Effector CD8-positive, alpha-beta T cell (primary cell): ENCODE results near the gene PRIM2.
"Not testable (repeated sequence)": the region's sequence is repeated elsewhere in the genome, so short reads cannot be mapped to it uniquely, and the experiment has no call there.

Source experiments
- DNase-seq: peaks from one replicate; lab custom pipeline; 2025; lab: John Stamatoyannopoulos, UW

Gene PRIM2

DNA sequence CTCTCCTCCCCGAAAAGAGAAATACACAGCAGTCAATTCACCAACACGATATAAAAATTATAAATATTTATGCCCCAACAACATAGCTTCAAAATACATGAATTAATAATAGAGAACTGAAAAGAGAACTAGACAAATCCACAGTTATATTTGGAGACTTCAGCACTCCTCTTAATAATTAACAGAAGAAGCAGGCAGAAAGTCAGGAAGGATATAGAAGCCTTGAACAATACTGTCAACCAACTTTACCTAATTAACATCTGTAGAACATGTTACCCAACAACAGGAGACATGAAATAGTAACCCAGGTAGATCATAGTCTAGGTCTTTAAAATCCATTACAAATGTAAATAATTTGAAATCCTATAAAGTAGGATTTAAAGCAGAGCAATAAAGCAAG, 293.2 kb downstream of the PRIM2 start:
- not testable (repeated sequence) for DNase-seq

DNA sequence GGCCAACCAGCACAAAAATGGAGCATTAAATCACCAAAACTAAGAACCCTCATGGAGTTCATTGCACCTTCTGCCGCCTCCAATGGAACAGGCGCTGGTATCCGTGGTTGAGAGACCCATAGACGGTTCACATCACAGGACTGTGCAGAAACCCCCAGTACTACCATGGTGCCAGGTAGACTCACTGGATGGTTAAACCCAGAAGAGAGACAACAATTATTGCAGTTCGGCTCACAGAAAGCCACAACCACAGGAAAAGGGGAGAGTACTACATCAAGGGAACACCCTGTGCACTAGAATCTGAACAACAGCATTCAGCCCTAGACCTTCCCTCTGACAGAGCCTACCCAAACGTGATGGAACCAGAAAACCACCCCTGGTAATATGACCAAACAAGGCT, 301.5 kb downstream of the PRIM2 start:
- DNase-seq, result not testable (repeated sequence)

DNA sequence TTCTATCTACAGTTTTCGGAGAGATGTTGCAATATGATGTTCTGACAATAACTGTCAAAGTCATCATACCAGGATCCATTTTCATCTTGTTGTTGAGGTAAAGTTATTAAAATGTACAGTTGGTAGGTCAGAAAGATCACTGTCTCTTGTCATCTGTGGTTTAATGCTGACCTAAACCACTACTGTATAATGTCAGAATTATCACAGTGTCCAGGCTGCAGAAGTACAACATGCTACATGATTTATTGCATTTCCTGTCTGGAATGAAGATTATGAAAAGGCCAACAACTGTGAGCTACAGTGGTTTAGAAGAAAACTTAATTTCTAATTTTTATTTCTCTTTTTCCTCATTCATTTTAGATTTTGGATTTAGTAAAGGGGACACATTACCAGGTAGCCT, 314.3 kb downstream of the PRIM2 start:
- not testable (repeated sequence) for DNase-seq

DNA sequence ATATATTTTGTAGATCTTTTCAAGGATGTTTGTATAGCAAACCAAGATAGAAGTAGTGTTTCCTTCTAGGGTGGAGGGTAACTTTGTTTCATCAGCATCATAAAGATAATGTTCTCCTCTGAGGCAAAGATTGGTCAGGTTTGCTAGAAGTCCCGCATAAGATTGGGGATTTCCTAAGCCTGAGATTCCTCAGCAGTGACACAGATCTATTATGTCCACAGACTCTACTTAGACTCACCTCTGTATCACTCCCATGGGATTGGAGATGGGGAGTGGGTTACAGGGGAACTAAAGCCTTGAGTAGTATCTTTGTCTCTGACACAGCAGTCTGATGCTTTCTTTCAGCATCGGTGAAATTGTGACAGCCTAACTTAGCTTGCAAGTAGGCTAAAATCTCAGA, 341.1 kb downstream of the PRIM2 start:
- not testable (repeated sequence) for DNase-seq

DNA sequence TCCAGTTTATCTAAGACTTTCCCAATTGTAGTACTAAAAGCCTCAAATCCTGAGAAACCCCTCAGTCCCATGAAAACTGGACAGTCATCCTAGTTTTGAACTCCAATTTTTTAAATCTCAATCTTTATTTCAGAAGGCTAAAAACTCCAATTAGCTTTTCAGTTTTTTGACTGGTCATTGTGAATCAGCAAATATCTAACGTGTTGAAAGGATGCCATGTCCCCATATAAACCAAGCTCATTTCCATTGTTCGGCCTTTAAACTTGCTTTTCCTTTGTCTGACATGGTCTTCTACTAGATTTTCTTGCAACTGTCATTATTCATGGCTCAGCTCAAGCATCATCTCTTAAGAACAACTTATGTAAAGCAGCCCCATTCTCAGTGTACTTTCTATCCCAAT, 342.4 kb downstream of the PRIM2 start:
- DNase-seq, result not testable (repeated sequence)

DNA sequence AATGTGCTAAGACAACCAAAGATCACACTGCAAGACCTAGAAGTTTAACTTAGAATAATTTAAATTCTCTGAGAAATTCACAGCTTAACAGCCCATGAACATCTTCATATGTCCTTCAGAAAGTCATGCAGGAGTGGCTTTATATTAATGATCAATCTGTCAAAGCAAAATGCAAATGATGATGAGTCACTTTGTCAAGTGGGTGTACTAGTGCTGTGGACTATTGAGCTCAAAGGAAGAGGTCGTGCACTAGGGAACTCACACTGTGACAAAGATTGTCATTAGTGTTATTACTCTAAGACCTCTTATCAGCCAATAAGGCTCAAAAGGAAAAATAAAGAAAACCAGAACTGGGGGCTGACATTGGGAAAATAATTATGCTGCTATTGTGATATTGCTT, 343.5 kb downstream of the PRIM2 start:
- not testable (repeated sequence) for DNase-seq

DNA sequence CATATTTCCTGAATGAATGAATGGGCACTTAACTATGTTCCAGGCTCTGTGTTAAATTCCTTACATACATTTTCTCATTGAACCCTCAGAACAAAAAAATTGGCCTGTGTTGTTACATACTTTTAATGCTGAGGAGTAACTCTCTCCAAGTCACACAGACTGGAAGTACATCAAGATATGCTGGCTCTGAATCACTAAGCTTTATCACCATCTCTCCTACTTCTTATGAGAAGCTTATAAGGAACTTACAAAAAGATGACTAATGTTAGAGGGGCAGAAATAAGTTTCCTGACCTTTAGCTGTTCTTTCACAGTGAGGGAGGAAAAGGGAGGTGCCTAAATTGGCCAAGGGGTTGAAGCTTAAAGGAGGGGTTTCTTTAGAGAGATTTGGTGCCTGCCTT, 350.7 kb downstream of the PRIM2 start:
- DNase-seq, result not testable (repeated sequence)

DNA sequence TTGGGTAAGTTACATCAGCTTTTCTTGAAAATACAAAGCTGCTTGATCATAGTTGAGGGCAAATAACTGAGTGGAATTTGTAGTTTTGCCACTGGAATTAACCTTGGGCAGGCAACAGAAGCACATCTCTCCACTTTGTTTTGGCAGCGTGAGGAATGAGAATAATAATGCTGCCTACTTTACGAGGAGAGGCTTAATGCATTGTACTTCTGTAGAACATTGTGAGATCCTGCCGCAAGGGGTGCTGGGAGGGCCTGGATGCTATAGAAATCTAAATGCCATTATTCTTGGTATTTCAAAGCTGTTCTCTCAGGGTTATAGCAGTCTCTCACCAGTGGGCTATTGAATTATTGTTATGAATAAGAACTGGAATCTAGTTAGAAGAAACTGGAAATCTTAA, 353.8 kb downstream of the PRIM2 start:
- DNase-seq, result not testable (repeated sequence)

DNA sequence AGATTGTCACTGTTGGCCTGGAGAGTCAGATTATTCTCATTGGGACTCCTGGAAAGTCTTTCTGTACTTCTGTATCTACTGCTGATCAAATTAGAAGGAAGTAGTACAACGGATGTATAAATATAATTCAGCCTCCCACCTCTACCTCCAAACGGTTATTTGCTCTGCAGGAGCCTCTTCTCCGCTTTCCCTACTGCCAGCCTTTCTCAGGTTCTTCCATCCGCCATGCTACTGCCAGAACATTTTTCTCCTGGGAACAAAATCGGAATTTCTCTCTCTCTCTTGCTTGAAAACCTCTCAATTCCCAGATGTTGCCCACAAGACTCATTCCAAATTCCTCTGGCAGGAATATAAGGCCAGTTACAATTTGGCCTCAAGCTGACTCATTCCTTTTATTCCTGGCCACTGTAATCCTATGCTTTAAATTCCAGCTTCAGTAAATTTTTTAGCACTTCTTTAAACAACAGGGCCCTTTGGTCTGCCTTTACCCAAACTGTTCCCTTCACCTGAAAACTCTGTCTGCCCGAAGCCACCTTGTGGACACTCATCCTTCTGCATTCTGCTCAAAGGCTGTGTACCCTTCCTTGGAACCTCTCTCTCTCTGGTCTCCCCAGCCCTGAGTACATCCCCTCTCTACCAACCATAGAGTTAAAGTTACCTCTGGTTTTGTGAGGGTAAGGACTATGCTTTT, 354.7 kb downstream of the PRIM2 start:
- not testable (repeated sequence) for DNase-seq

DNA sequence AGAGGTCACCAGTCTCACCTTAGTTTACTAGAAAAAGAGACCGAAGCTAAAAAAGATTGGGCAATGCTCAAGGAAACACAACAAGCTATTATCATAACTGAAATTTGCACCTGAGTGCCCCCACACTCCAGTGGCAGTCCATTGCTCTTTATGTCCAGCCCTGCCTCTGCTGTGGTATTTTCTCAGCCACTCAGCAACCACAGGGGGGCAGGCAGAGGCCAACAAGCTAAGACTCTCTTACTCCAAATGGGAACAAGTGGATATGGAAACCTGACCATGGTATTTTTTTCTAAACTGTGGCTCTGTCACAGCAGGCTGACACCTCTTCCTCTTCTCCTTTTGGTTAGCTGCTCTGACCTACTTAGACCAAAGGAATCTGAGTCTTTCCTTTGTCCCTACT, 355.9 kb downstream of the PRIM2 start:
- not testable (repeated sequence) for DNase-seq

DNA sequence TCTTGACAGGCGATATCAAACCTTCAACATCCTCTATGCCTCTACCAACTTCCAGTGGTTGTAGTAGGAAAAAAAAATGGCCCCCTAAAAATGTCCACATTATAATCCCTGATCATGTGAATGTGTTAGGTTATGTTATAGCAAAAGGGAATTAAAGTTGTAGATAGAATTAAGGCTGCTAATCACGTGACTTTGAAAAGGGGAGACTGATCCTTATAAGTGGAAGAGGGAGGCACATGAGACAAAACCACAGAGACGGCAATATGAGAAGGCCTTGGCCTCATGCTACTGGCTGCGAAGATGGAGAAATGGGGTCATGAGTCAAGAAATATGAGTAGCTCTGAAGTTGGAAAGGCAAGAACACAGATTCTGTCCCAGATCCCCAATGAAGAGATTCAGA, 358.0 kb downstream of the PRIM2 start:
- not testable (repeated sequence) for DNase-seq

DNA sequence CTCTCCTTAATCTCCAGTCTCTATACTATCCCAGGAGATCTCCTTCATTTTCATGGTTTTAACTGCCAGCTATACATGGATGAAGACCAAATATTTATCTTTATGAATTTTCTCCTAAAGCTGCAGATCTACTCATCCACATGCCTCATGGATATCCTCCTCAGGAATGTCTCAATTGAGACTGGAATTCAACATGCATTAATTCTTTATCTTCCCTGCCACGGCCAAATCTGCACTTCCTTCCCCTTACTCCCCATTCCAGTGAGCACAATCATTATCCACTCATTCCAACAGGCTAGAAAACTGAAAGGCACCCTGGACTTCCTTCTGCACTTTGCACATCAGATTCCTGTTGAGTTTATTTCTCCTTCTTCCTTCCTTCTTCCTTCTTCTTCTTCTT, 379.0 kb downstream of the PRIM2 start:
- DNase-seq, result not testable (repeated sequence)
